ENCODE measurements around the gene FRMD5. TPM values are rescaled to one million over a fixed set of nuclear protein-coding genes. Genes with fewer than 3 reads are reported as not detected.

FRMD5 gene
- total RNA-seq, 1 donor from 2014 or later: 42.5 TPM

DNA sequence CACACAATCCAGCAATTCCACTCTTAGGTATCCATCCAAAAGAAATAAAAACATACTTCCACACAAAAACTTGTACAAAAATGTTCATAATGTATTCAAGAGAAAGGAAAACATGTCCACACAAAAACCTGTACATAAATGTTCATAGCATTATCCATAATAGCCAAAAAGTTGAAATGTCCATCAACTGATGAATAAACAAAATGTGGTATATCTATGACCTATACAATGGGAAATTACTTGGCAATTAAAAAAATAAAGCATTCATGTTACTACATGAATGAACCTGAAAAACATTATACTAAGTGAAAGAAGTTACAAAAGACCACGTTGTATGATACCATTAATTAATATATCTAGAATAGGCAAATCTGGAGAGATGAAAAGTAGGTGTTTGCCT lies 17.9 kb downstream of the FRMD5 start:
- no peak for DNase-seq
- intact Hi-C loops (cut with micrococcal nuclease): no loop called here
- no peak for ATAC-seq

DNA sequence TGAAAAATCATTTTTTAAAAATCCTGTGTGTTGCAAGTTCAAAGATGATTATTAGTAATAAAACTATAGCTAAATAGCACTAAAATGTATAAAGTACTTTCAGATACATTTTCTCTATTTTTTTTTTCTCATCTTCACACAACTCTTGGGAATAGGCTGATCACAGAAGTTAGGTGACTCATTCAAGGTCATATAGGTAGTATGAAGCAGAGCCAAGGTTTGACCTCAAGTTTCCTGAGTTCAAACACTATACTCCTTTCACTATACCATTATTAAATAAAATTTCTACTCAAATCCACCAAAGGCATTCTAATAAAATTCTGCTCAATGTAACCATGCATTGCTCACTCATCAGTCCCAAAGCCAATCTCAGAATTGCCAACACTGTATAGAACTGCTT lies 21.3 kb downstream of the FRMD5 start:
- DNase-seq (no peak), ATAC-seq (no peak)
- intact Hi-C loops (cut with micrococcal nuclease): no loop called here

DNA sequence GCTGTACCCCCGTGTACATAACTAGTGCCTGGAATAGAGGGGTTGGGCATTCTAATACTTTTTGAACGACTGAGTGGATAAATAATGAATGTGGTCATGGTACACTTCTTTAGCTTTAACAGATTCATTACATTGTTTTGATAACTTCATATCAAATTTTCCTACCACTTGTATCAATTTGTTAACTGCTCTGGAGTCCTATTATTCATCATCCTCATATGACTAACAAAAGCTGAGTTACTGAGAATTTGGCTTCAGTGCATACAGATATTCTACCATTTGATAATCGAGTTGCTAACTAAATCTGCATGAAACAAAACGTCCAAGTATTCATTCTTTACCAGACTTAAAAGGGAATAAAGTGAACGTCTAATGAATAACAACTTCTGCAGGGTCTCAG lies 31.7 kb downstream of the FRMD5 start:
- DNase-seq (no peak), ATAC-seq (no peak)
- intact Hi-C loops (cut with micrococcal nuclease): no loop called here

- ATAC-seq: no peak
- no peak for DNase-seq
- intact Hi-C loops (cut with micrococcal nuclease): no loop called here
Observed at GRCh38 chr15:44160796-44161195, 34.3 kb downstream of the FRMD5 start.

GRCh38 chr15:44159492-44159891 lies 35.6 kb downstream of the FRMD5 start:
- intact Hi-C loops (cut with micrococcal nuclease): no loop called here
- DNase-seq: no peak
- ATAC-seq: no peak

GRCh38 chr15:44158111-44158510 lies 37.0 kb downstream of the FRMD5 start:
- intact Hi-C loops (cut with micrococcal nuclease): no loop called here
- no peak for ATAC-seq
- no peak for DNase-seq

- no peak for ATAC-seq
- no peak for DNase-seq
- intact Hi-C loops (cut with micrococcal nuclease): no loop called here
Observed at GRCh38 chr15:44157679-44158078, 37.4 kb downstream of the FRMD5 start.

GRCh38 chr15:44153352-44153751 lies 41.7 kb downstream of the FRMD5 start:
- no peak for ATAC-seq
- no peak for DNase-seq
- intact Hi-C loops (cut with micrococcal nuclease): no loop called here

GRCh38 chr15:44149224-44149623 lies 45.8 kb downstream of the FRMD5 start:
- DNase-seq (no peak), ATAC-seq (no peak)
- intact Hi-C loops (cut with micrococcal nuclease): no loop called here

- DNase-seq (no peak), ATAC-seq (no peak)
- intact Hi-C loops (cut with micrococcal nuclease): no loop called here
Observed at GRCh38 chr15:44148580-44148979, 46.5 kb downstream of the FRMD5 start.

DNA sequence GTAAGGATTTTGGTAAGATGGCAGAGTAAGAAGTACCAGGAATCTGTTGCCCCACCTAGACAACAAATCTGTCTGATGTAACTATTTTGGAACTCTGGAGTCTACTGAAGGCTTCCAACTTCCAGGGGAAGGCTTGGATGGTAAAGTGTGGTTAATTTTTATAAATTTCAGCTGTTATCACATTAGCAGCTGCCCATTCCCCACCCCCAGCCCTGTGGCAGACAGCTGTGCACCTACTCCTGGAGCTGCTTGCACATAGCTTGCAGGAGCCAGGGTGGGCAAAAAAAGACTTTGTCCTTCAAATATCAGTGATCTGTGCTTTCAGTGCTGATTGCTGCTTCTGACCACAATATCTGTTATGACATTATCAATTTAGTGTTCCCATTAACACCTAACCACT lies 47.4 kb downstream of the FRMD5 start:
- intact Hi-C loops (cut with micrococcal nuclease): no loop called here
- ATAC-seq (no peak), DNase-seq (no peak)

GRCh38 chr15:44145495-44145894 lies 49.6 kb downstream of the FRMD5 start:
- intact Hi-C loops (cut with micrococcal nuclease): no loop called here
- no peak for ATAC-seq
- DNase-seq: no peak

GRCh38 chr15:44144992-44145391 lies 50.1 kb downstream of the FRMD5 start:
- intact Hi-C loops (cut with micrococcal nuclease): no loop called here
- ATAC-seq (peak; percentile 76), DNase-seq (no peak)

DNA sequence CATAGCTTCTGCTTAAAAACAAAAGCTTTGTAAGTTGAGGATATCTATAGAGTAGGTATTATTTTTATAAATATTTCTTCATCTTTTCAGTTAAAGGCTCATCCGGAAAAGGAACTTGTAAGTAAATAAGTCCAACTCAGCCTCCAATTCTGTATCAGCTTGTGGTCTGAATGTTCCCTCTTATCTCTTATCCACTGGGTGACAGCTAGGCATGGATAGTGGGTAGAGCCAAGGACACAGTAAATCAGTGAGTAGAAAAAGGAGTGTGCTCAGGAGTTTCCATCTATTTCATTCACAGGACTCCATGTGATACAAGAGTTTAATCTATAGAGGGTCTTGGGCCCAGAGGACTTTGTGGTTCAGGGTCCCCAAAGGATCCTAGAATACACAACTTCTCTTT lies 50.9 kb downstream of the FRMD5 start:
- ATAC-seq (peak; percentile 87), DNase-seq (no peak)
- intact Hi-C loops (cut with micrococcal nuclease): no loop called here

DNA sequence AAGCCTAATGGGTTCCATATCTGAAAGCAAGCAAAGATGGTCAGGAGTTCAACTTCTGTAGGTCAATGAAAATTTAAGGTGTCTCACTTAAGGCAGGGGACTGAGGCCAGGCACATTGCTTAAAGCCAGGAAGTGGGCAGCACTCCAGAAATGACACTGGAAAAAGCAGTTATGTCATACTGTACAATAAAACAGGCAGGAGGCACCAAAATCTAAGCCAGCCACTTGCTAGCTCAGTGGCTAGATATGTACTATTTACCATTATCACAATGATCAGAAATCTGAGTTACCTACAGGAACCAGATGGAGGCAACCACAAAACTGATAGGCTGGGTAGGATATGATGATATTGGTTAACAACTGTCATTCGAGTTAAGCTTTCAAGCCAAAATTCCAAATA lies 57.3 kb downstream of the FRMD5 start:
- intact Hi-C loops (cut with micrococcal nuclease): no loop called here
- DNase-seq (no peak), ATAC-seq (no peak)

DNA sequence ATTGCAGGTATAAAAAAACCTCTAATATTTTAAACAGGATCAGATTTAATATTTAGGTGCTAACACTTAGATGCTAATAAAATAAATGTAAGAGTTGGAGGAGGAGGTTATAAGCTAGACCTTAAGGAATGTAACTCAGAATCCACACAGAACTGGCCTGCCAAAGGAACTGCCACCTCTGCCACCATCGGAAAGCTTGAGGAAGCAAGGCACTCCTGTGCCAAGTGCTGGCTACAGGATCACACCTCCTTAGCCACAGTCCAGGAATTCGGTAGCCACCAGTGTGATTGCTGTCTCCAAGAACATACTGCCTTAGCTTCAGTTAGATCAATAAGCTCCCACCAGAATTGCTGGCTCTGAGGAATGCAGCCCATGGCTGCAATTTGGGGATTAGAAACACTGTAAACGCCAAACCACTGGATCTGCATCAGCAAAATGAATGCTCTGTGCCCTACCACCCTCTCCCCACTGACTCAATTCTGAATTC lies 58.0 kb downstream of the FRMD5 start:
- no peak for DNase-seq
- no peak for ATAC-seq
- intact Hi-C loops (cut with micrococcal nuclease): no loop called here

DNA sequence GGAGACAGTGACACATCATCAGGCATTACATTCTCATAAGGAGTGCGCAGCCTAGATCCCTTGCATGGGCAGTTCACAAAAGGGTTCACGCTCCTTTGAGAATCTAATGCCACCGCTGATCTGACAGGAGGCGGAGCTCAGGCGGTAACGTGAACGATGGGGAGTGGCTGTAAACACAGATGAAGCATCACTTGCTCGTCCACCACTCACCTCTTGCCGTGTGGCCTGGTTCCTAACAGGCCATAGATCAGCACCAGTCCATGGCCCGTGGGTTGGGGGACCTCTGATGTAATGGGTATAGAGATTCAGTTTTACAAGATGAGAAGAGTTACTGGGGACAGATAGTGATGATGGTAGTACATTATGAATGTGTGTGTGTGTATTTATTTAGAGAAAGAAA lies 63.0 kb downstream of the FRMD5 start:
- DNase-seq (no peak), ATAC-seq (no peak)
- intact Hi-C loops (cut with micrococcal nuclease): no loop called here

GRCh38 chr15:44130778-44131177 lies 64.3 kb downstream of the FRMD5 start:
- intact Hi-C loops (cut with micrococcal nuclease): no loop called here
- ATAC-seq (no peak), DNase-seq (no peak)

- no peak for ATAC-seq
- intact Hi-C loops (cut with micrococcal nuclease): no loop called here
Observed at GRCh38 chr15:44129911-44130310, 65.2 kb downstream of the FRMD5 start.

DNA sequence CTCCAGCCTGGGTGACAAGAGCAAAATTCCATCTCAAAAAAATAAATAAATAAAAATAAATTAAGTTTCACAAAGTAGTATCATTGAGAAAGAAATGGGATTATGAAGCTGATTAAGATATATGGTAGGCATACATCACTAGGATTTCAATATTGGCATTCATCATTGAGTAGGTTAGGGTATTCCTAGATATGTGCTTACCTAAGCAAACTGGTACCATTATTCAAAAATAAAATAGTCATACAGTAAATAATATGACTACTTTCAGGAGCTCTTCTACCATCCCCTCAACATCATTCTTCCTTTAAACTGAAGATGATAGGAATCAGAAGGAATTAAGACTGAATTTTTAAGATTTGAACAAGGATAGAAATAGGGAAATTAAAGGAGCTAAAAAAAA lies 66.6 kb downstream of the FRMD5 start:
- ATAC-seq: no peak
- intact Hi-C loops (cut with micrococcal nuclease): no loop called here
- DNase-seq: no peak

More at GRCh38 chr15:44129911-44130310, 65.2 kb downstream of the FRMD5 start:
- DNase-seq: no peak

DNA sequence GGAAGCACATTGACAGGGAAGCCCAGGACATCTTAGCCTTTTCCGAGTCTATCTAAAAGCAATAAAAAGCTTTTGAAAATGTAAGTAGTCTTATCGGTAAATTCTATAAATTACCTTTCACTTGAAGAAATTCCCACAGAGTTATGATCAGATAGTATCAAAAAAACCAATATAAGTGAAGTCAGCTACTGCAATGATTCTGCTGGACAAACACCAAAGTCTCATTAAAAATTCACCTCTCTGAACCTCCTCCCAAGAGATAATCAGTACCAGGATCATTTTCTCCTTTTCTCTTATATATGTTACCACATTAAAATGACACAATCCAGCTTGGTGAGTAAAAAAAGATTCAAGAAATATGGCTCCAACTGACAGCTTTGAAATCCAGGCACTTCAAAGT lies 69.2 kb downstream of the FRMD5 start:
- no peak for DNase-seq
- intact Hi-C loops (cut with micrococcal nuclease): no loop called here
- ATAC-seq: no peak

- ATAC-seq: peak; percentile 90
- intact Hi-C loops (cut with micrococcal nuclease): no loop called here
- DNase-seq: no peak
Observed at GRCh38 chr15:44102675-44103254, 92.3 kb downstream of the FRMD5 start.
